Measurements from ENCODE around the gene FFAR3. TPM values are rescaled to one million over a fixed set of nuclear protein-coding genes. Genes with fewer than 3 reads are reported as not detected.

Gene FFAR3
- total RNA-seq, 2 experiments from 2014 or later, result 0.19 TPM; not detected in 1

GRCh38 chr19:35403116-35403760 lies 45.0 kb downstream of the FFAR3 start:
- TF ChIP-seq CTCF (conservative IDR thresholded peaks at IDR 0.05; ENCODE audit: low read length) (no peak), EZH2phosphoT487 (IDR thresholded peaks at IDR 0.05; ENCODE audit: borderline replicate concordance, low read depth, low read length) (no peak)
- H3K79me2 ChIP-seq (ENCODE audit: insufficient read depth, low read depth, low read length), result no peaks in the 10 kb centered on the region
- DNase-seq (ENCODE audit: low spot score), result no peak
- H3K4me2 ChIP-seq (ENCODE audit: low read length), result no peak overlapping the region
- no peak overlapping the region for H3K4me3 ChIP-seq (ENCODE audit: low read depth, low read length, poor library complexity, severe bottlenecking)
- ChIA-PET POLR2A (interaction anchor here (0.6 kb wide), 1 partner anchor 36 kb away, joined by 3 read pairs; no protein-coding TSS in a partner anchor), CTCF (ENCODE audit: unreplicated experiment) (no interaction called here)
- no TSS peak for BruUV-seq (replicated peaks)
- intact Hi-C loops (cut with micrococcal nuclease; ENCODE audit: unreplicated experiment), result no loop called here
- no peaks in the 10 kb centered on the region for H3K9me3 ChIP-seq (ENCODE audit: low read length)
- no peak overlapping the region for H2AFZ ChIP-seq (ENCODE audit: low read length)
- no peaks in the 10 kb centered on the region for H3K36me3 ChIP-seq (ENCODE audit: insufficient read depth, low read length)
- no peak overlapping the region for H3K27ac ChIP-seq (ENCODE audit: low read depth, low read length, poor library complexity, severe bottlenecking)
- no peaks in the 10 kb centered on the region for H4K20me1 ChIP-seq (ENCODE audit: insufficient read depth, low read length)
- no peaks in the 10 kb centered on the region for H3K9me2 ChIP-seq (ENCODE audit: insufficient read depth, low read length)
- H3K4me1 ChIP-seq (ENCODE audit: insufficient read depth, low read length, poor library complexity, severe bottlenecking), result no peaks in the 10 kb centered on the region

GRCh38 chr19:35404879-35405622 lies 46.8 kb downstream of the FFAR3 start:
- Histone ChIP-seq H3K9me2 (ENCODE audit: insufficient read depth, low read length) (no peaks in the 10 kb centered on the region), H3K4me3 (ENCODE audit: low read depth, low read length, poor library complexity, severe bottlenecking) (no peak overlapping the region), H3K27ac (ENCODE audit: low read depth, low read length, poor library complexity, severe bottlenecking) (no peak overlapping the region), H2AFZ (ENCODE audit: low read length) (no peak overlapping the region), H3K79me2 (ENCODE audit: insufficient read depth, low read depth, low read length) (no peaks in the 10 kb centered on the region), H3K4me1 (ENCODE audit: insufficient read depth, low read length, poor library complexity, severe bottlenecking) (no peaks in the 10 kb centered on the region), H3K4me2 (ENCODE audit: low read length) (no peak overlapping the region), H3K9me3 (ENCODE audit: low read length) (no peaks in the 10 kb centered on the region), H3K36me3 (ENCODE audit: insufficient read depth, low read length) (no peaks in the 10 kb centered on the region), H4K20me1 (ENCODE audit: insufficient read depth, low read length) (no peaks in the 10 kb centered on the region)
- CTCF ChIA-PET (ENCODE audit: unreplicated experiment), result no interaction called here
- POLR2A ChIA-PET, result no interaction called here
- no TSS peak for BruUV-seq (replicated peaks)
- intact Hi-C loops (cut with micrococcal nuclease; ENCODE audit: unreplicated experiment), result no loop called here
- no peak for DNase-seq (ENCODE audit: low spot score)
- TF ChIP-seq CTCF (conservative IDR thresholded peaks at IDR 0.05; ENCODE audit: low read length), result no peak
- TF ChIP-seq EZH2phosphoT487 (IDR thresholded peaks at IDR 0.05; ENCODE audit: borderline replicate concordance, low read depth, low read length), result no peak

GRCh38 chr19:35407619-35408018 lies 49.4 kb downstream of the FFAR3 start:
- TF ChIP-seq CTCF (conservative IDR thresholded peaks at IDR 0.05; ENCODE audit: low read length) (no peak), EZH2phosphoT487 (IDR thresholded peaks at IDR 0.05; ENCODE audit: borderline replicate concordance, low read depth, low read length) (no peak)
- H3K4me2 ChIP-seq (ENCODE audit: low read length), result no peak overlapping the region
- no peaks in the 10 kb centered on the region for H3K79me2 ChIP-seq (ENCODE audit: insufficient read depth, low read depth, low read length)
- no peak overlapping the region for H3K27ac ChIP-seq (ENCODE audit: low read depth, low read length, poor library complexity, severe bottlenecking)
- POLR2A ChIA-PET, result no interaction called here
- no TSS peak for BruUV-seq (replicated peaks)
- DNase-seq (ENCODE audit: low spot score), result no peak
- no peaks in the 10 kb centered on the region for H3K9me3 ChIP-seq (ENCODE audit: low read length)
- no peaks in the 10 kb centered on the region for H3K9me2 ChIP-seq (ENCODE audit: insufficient read depth, low read length)
- H2AFZ ChIP-seq (ENCODE audit: low read length), result no peak overlapping the region
- intact Hi-C loops (cut with micrococcal nuclease; ENCODE audit: unreplicated experiment), result no loop called here
- CTCF ChIA-PET (ENCODE audit: unreplicated experiment), result no interaction called here
- no peaks in the 10 kb centered on the region for H4K20me1 ChIP-seq (ENCODE audit: insufficient read depth, low read length)
- no peaks in the 10 kb centered on the region for H3K36me3 ChIP-seq (ENCODE audit: insufficient read depth, low read length)
- no peaks in the 10 kb centered on the region for H3K4me1 ChIP-seq (ENCODE audit: insufficient read depth, low read length, poor library complexity, severe bottlenecking)
- H3K4me3 ChIP-seq (ENCODE audit: low read depth, low read length, poor library complexity, severe bottlenecking), result no peak overlapping the region
